Measurements from ENCODE around the gene IKBKG.
"Not testable (repeated sequence)": the region's sequence is repeated elsewhere in the genome, so short reads cannot be mapped to it uniquely, and the experiment has no call there.

Gene IKBKG

GRCh38 chrX:154605566-154605965, 58.1 kb downstream of the IKBKG start:
- DNase-seq (ENCODE audit: low read depth in 2 of 2), result no peak

- DNase-seq (ENCODE audit: low read depth in 2 of 2), result no peak
These were observed 60.0 kb downstream of the IKBKG start for GRCh38 chrX:154607370-154607769.

- not testable (repeated sequence) for DNase-seq (ENCODE audit: low read depth in 2 of 2)
These were observed 60.6 kb downstream of the IKBKG start for GRCh38 chrX:154607976-154608375.

GRCh38 chrX:154608823-154609222, 61.4 kb downstream of the IKBKG start:
- DNase-seq (ENCODE audit: low read depth in 2 of 2), result not testable (repeated sequence)

GRCh38 chrX:154611146-154611545, 63.7 kb downstream of the IKBKG start:
- DNase-seq (ENCODE audit: low read depth in 2 of 2), result not testable (repeated sequence)

GRCh38 chrX:154613586-154613985, 66.2 kb downstream of the IKBKG start:
- DNase-seq (ENCODE audit: low read depth in 2 of 2), result not testable (repeated sequence)
